GM12801 (cell line): ENCODE data around the gene BSPRY.

Experiments
- TF ChIP-seq, protein P1 (sequence below): IDR thresholded peaks from one replicate; pipeline ENCODE4 v1.5.1; 2011; ENCODE audit warnings: control low read depth; ENCODE audit not compliant: insufficient read length; ENCODE audit errors: extremely low read depth

BSPRY gene

DNA sequence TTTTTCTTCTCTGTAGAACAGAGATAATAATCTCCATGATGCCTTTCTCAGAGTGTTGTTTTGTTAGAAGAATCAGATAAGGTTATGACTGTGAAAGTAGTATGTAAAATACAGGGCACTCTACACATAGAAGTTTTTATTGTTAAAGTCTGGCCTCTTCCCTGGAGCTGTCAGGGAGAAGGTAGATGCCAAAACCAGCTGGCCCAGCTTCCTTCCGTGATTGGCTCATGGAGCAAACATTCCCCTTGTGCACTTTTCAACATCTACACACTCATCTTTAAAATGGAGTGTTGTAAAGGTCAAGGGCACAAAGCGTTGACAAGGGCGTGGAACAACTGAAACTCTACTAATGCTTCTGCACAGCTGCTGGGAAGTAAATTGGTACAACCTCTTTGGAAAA is 38.8 kb upstream of the BSPRY start:
- TF ChIP-seq, protein P1, sequence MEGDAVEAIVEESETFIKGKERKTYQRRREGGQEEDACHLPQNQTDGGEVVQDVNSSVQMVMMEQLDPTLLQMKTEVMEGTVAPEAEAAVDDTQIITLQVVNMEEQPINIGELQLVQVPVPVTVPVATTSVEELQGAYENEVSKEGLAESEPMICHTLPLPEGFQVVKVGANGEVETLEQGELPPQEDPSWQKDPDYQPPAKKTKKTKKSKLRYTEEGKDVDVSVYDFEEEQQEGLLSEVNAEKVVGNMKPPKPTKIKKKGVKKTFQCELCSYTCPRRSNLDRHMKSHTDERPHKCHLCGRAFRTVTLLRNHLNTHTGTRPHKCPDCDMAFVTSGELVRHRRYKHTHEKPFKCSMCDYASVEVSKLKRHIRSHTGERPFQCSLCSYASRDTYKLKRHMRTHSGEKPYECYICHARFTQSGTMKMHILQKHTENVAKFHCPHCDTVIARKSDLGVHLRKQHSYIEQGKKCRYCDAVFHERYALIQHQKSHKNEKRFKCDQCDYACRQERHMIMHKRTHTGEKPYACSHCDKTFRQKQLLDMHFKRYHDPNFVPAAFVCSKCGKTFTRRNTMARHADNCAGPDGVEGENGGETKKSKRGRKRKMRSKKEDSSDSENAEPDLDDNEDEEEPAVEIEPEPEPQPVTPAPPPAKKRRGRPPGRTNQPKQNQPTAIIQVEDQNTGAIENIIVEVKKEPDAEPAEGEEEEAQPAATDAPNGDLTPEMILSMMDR = no peak

DNA sequence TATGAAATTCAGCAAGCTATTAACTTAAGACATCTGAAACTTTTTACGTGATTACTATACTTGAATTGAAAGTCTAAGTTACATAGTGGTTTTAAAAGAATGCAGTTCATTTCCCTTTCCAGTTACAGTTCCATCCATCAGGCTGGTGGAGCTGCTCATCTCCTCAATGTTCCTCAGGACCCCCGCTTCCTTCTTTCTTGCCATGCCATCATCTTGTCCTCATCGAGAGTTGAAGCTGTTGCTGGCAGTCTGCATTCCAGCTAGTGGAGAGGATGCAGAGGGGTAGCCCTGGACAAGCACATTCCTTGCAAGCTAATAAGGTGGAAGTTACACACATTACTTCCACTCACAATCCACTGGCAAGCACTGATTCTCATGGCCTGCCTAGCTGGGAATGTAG is 37.4 kb upstream of the BSPRY start:
- TF ChIP-seq, protein P1 = no peak

- TF ChIP-seq, protein P1 = no peak
Measured at GRCh38 chr9:113313261-113313660, 36.1 kb upstream of the BSPRY start.

DNA sequence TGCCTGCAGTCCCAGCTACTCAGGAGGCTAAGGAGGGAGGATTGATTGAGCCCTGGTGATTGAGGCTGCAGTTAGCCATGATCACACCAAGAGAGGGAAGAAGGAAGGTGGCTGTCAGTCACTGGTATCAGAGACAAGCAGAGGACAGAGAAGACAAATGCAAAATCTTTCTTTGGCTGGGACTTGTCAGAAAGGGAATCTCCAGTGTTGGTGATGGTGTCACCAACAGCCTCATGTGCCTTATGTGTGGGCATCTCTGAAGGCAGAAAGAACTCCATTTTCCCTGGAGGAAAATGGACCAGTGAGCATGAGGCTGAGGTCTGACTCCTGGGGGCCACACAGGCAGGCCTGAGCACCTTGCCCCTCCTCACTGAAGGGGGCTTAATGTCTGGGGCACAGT is 34.1 kb upstream of the BSPRY start:
- TF ChIP-seq, protein P1 = no peak

GRCh38 chr9:113316030-113316429 is 33.3 kb upstream of the BSPRY start:
- TF ChIP-seq, protein P1 = no peak

- TF ChIP-seq, protein P1 = no peak
Measured at GRCh38 chr9:113317777-113318176, 31.6 kb upstream of the BSPRY start.

- TF ChIP-seq, protein P1 = no peak
Measured at GRCh38 chr9:113319054-113319453, 30.3 kb upstream of the BSPRY start.

GRCh38 chr9:113320051-113320450 is 29.3 kb upstream of the BSPRY start:
- TF ChIP-seq, protein P1 = no peak
